Subcutaneous abdominal adipose tissue (tissue), 5 donors: ENCODE data around the gene SLC23A3.

Source experiments
- H3K27ac ChIP-seq: one replicate; pipeline ENCODE4 v1.7.0; 2013; ENCODE audit warnings: low read depth, mild to moderate bottlenecking, inconsistent platforms, low read length, moderate library complexity
- H3K27me3 ChIP-seq, 5 donors: one replicate each; pipeline ENCODE4 v1.7.0; 2013; ENCODE audit warnings: low read length in 5 of 5, inconsistent platforms in 1 of 5; ENCODE audit not compliant: control insufficient read depth in 5 of 5, insufficient read depth in 4 of 5
- H3K36me3 ChIP-seq, 5 donors: one replicate each; pipeline ENCODE4 v1.7.0; 2013; ENCODE audit warnings: low read length in 5 of 5; ENCODE audit not compliant: control insufficient read depth in 5 of 5, insufficient read depth in 5 of 5
- H3K4me1 ChIP-seq, 5 donors: one replicate each; pipeline ENCODE4 v1.7.0; 2013; ENCODE audit warnings: low read length in 5 of 5, mild to moderate bottlenecking in 3 of 5, moderate library complexity in 1 of 5; ENCODE audit not compliant: control insufficient read depth in 5 of 5, insufficient read depth in 5 of 5
- H3K4me3 ChIP-seq, 5 donors: one replicate each; pipeline ENCODE4 v1.7.0; 2013; ENCODE audit warnings: low read length in 5 of 5, low read depth in 1 of 5
- H3K9ac ChIP-seq, 5 donors: one replicate each; pipeline ENCODE4 v1.7.0; 2013; ENCODE audit warnings: low read length in 5 of 5, mild to moderate bottlenecking in 4 of 5, moderate library complexity in 3 of 5
- H3K9me3 ChIP-seq, 5 donors: one replicate each; pipeline ENCODE4 v1.7.0; 2013; ENCODE audit warnings: low read length in 5 of 5; ENCODE audit not compliant: control insufficient read depth in 5 of 5
- donor health status: healthy.
- donor health status: healthy.
- donor health status: healthy.
- donor health status: healthy.
- donor health status: healthy.

SLC23A3 gene

GRCh38 chr2:219126555-219126954 lies 43.3 kb downstream of the SLC23A3 start:
- peaks cover 0 to 22% (median 16%) of the 10 kb centered on the region in 5 donors for H3K4me1 ChIP-seq
- no peaks in the 10 kb centered on the region for H3K9me3 ChIP-seq
- no peak overlapping the region for H3K27ac ChIP-seq

DNA sequence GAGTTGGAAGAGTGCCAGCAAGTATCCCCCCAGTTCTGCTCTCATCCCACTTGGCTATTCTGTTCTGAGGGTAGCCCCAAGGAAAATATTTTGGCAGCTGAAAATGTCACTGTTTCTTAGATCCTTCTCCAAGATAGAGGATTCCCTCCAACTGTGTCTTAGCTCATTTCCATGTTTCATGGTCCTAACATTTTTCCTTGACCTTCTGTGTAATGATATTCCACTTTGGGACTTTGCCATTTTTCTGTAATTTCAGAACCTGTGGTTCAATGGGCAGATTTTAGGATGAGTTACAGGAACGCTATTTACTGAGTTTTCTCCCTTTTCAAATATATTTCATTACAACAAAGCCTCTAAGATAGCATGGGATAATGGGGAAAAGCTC lies 44.0 kb downstream of the SLC23A3 start:
- H3K27ac ChIP-seq = no peak overlapping the region
- H3K4me3 ChIP-seq = no peak overlapping the region
- H3K9me3 ChIP-seq = no peaks in the 10 kb centered on the region
- peaks cover 0 to 4% (median 0%) of the 10 kb centered on the region in 5 donors for H3K36me3 ChIP-seq
- no peaks in the 10 kb centered on the region for H3K27me3 ChIP-seq
- peak overlapping the region in 1 of 5 donors; percentile 21 for H3K9ac ChIP-seq
- peaks cover 0 to 22% (median 16%) of the 10 kb centered on the region in 5 donors for H3K4me1 ChIP-seq

More at GRCh38 chr2:219126555-219126954, 43.3 kb downstream of the SLC23A3 start:
- Histone ChIP-seq H3K36me3 (peaks cover 0 to 4% (median 0%) of the 10 kb centered on the region in 5 donors), H3K4me3 (no peak overlapping the region), H3K9ac (no peak overlapping the region), H3K27me3 (no peaks in the 10 kb centered on the region)

DNA sequence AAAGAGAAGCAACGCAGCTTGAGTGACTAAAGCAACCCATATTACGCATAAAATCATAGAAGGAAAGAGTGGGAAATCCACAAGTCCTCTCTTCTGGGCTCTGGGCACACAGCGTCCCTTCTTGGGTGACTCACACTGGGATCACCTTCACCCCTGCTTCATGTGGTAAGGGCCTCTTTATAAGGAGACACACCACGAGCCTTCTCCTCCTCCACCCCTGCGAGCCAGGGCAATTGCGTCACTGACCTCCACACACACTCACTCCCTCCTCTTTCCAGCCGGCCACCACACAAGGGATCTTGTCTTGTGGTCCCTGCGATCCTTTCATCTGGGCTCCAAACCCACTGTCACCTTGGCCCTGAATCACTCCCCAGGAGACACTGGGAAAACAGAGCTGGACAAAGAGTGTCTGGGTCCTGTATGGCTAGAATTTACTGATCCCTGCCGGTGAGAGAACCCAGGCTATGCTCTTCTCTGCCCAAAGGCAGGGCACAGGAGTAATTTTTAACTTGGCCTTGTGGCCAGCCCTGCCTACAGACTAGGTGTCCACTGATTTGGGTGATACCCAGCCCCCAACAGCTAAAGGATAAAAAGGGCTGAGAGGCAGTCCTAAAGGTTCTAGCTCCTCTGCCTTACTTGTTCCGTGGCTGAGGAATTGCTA lies 44.5 kb downstream of the SLC23A3 start:
- Histone ChIP-seq H3K9me3 (no peaks in the 10 kb centered on the region), H3K4me1 (peaks cover 0 to 22% (median 16%) of the 10 kb centered on the region in 5 donors), H3K9ac (peak overlapping the region in 1 of 5 donors; percentile 21), H3K27me3 (no peaks in the 10 kb centered on the region), H3K36me3 (peaks cover 0 to under 1% (median 0%) of the 10 kb centered on the region in 5 donors), H3K27ac (no peak overlapping the region), H3K4me3 (no peak overlapping the region)

GRCh38 chr2:219124381-219125110 lies 45.3 kb downstream of the SLC23A3 start:
- no peak overlapping the region for H3K9ac ChIP-seq
- peaks cover 0 to 22% (median 16%) of the 10 kb centered on the region in 5 donors for H3K4me1 ChIP-seq
- no peaks in the 10 kb centered on the region for H3K36me3 ChIP-seq
- H3K9me3 ChIP-seq = no peaks in the 10 kb centered on the region
- no peak overlapping the region for H3K4me3 ChIP-seq
- no peak overlapping the region for H3K27ac ChIP-seq
- H3K27me3 ChIP-seq = no peaks in the 10 kb centered on the region

DNA sequence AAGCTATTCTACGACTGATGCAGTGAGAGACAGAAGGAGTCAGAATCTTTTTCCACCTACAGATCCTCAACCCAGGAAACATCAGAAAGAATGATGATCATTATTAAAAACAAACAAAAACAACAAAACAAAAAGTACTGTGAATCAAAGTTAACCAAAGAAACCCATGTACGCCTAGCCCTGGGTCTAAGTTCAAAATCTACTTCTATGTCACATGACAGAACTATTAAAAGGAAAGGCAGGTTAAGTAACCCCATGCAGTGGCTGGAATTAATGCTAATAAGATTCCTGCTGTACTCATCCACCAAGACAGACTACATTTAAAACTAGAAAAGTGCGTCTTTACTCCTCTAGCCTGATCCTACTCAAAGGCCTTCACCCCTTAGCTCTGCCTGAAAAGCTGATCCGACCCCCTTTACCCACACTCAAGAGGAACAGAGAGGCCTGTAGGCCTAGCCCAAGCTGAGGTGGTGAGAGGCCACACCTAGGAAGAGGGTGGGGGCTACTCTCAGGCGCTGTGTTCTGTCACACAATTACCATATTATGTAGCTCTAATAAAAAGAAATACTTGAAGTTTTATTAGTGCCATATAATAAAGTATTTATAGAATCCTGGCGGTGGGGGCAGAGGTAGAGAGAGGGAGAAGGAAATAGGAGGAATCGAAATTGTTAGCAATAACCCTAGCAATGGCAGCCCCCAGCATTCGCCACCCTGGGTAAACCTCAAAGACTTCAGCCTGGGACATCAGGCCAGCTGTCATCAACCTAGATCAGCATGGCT lies 46.3 kb downstream of the SLC23A3 start:
- no peak overlapping the region for H3K4me3 ChIP-seq
- H3K27ac ChIP-seq = no peak overlapping the region
- no peaks in the 10 kb centered on the region for H3K36me3 ChIP-seq
- no peaks in the 10 kb centered on the region for H3K27me3 ChIP-seq
- no peaks in the 10 kb centered on the region for H3K9me3 ChIP-seq
- peaks cover 0 to 22% (median 16%) of the 10 kb centered on the region in 5 donors for H3K4me1 ChIP-seq
- H3K9ac ChIP-seq = no peak overlapping the region

- Histone ChIP-seq H3K4me1 (peaks cover 0 to 23% (median 11%) of the 10 kb centered on the region in 5 donors), H3K4me3 (no peak overlapping the region), H3K27me3 (no peaks in the 10 kb centered on the region), H3K27ac (no peak overlapping the region), H3K9ac (no peak overlapping the region), H3K9me3 (no peaks in the 10 kb centered on the region), H3K36me3 (peaks cover 0 to 1% (median 0%) of the 10 kb centered on the region in 5 donors)
Observed at GRCh38 chr2:219122202-219122980, 47.4 kb downstream of the SLC23A3 start.

DNA sequence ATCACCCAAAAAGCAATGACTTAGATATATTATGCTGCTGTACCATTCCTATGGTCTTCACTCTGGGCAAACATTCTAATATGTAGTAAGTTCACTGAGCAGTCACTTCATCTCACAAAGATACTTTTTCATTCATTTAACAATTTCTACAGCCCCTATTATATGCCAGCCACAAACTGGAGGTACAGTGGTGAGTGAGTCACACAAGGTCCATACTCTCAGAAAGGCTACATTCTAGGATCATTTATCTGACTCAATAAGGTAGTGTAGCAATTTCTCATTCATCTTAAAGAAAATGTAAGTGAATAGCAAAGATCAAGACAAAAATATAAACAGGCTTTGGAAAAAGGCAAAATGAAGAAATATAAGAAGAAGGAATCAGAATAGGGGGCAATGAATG lies 49.7 kb downstream of the SLC23A3 start:
- Histone ChIP-seq H3K36me3 (peaks cover 0 to 3% (median 0%) of the 10 kb centered on the region in 5 donors), H3K27ac (no peak overlapping the region), H3K27me3 (no peaks in the 10 kb centered on the region), H3K4me3 (no peak overlapping the region), H3K9ac (no peak overlapping the region), H3K9me3 (no peaks in the 10 kb centered on the region), H3K4me1 (peaks cover 0 to 17% (median 2%) of the 10 kb centered on the region in 5 donors)

GRCh38 chr2:219119422-219120043 lies 50.3 kb downstream of the SLC23A3 start:
- Histone ChIP-seq H3K9ac (no peak overlapping the region), H3K9me3 (no peaks in the 10 kb centered on the region), H3K27ac (no peak overlapping the region), H3K27me3 (no peaks in the 10 kb centered on the region), H3K4me3 (no peak overlapping the region), H3K36me3 (peaks cover 0 to 3% (median 0%) of the 10 kb centered on the region in 5 donors), H3K4me1 (peaks cover 0 to 17% (median 0%) of the 10 kb centered on the region in 5 donors)

DNA sequence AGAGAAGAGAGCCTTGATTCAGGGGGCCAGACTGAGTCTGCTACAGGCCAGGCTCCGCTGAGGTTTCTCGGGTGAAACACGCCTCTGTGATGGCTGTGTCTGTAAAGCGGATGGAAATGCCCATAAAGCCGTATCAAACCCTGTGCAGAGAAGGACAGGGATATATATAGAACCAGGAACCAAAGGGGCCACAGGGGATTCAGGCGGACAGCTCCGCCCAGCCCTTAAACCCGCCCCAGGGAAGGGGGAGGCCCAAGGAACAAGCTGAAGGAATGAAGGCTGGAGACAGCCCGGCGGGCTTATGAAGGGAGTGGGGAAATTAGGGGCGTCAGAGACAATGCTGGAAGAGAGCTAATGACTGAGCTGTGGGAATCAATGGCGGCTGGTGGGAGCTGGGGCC lies 51.3 kb downstream of the SLC23A3 start:
- Histone ChIP-seq H3K9ac (peak overlapping the region in 1 of 5 donors; percentile 44), H3K36me3 (peaks cover 0 to 3% (median 0%) of the 10 kb centered on the region in 5 donors), H3K4me3 (peak overlapping the region in 1 of 5 donors; percentile 3), H3K9me3 (no peaks in the 10 kb centered on the region), H3K4me1 (peaks cover 0 to 17% (median 0%) of the 10 kb centered on the region in 5 donors), H3K27ac (no peak overlapping the region), H3K27me3 (no peaks in the 10 kb centered on the region)
